Limb (tissue), 2 donors: ENCODE measurements around the gene CATSPERD.

Experiments
- DNase-seq, 2 donors: peaks; one replicate each; pipeline ENCODE4 v3.0.0-alpha.2; 2016; ENCODE audit errors: extremely low spot score in 2 of 2

Gene CATSPERD

GRCh38 chr19:5825178-5825577, 104.7 kb downstream of the CATSPERD start:
- no peak for DNase-seq

DNA sequence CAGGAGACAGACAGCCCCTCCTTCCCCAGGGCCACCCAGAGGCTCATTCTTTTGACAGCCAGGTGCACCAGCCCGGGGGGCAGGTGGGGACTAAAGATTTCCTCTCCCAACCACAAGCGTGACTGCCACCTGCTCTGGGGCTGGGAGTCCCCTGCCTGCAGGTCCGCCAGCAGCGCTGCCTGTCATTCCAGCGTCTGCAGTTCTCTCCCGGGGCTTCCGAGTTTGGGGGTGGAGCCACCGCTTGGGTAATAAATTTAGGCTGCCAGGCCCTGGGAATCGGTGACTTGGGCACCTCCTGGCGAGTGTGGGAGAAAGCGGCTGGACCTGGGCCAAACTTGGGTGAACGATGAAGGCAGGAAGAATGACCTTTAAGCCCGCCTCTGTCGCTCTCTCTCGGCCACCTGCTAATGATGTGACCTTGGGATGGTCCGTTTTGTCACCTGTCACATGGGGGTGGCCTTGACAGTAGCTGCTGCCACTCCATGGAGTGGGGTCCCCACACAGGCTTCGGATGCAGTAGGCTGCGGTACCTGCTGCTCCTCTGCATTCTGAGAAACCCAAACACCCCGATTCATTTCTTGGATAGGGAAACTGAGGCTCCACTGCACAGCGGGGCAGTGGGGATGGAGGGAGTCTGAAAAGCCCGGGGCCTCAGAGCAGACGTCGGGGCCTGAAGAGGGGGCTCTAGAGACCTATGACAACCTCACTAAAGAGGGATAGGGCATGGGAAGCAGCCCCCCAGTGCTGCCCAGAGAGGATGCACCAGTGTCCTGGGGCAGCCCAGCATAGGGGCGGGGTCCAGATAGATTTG, 106.3 kb downstream of the CATSPERD start:
- DNase-seq, result peak in 1 of 2 donors; percentile 71

DNA sequence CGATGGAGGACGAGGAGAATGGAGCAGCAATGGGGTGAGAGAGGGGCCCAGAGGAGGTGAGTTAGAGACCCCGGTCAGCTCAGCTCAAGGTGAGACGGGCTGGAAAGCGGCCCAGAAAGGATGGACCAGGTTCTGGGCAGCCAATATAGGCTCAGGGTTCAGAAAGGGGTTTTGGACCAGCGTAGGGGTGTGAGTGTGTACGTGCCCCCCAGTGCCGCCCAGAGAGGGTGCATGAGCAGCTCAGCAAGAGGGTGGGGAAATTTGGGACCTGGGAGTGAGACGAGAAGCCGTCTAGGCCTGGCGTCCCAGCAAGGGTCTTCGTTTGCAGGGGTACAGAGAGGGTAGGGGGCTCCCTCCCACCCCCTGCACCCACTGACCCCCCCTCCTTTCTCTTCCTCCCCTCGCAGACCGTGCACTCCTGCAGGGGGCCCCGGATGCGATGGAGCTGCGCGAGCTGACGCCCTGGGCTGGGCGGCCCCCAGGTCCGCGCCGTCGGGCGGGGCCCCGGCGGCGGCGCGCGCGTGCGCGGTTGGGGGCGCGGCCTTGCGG, 107.0 kb downstream of the CATSPERD start:
- no peak for DNase-seq

DNA sequence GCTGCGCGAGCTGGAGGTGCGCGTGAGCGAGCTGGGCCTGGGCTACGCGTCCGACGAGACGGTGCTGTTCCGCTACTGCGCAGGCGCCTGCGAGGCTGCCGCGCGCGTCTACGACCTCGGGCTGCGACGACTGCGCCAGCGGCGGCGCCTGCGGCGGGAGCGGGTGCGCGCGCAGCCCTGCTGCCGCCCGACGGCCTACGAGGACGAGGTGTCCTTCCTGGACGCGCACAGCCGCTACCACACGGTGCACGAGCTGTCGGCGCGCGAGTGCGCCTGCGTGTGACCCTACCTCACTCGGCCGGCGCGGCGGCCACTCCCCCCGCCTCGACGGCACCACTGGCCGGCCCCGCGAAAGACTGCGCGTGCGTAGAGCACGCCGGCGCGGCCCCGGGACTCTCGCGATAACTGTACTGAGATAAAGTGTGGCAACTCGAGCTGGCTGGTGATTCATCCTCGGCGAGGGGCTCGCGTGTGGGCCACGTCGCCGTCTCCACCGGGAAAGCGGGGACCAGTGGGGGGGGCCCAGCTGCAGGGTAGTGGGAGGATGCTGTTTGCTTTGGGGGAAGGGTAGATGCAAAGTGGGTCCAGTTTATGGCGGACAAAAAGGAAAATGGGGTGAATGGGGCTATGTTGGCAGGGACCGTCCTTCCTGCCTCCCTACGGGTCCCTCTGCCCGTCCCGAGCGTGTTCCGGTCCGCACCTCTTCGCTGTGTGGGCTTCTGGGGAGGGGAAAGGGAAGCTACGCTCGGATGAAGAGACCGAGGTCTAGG, 107.6 kb downstream of the CATSPERD start:
- DNase-seq, result peak; percentile 94 to 98
